Keratinocyte (primary cell): ENCODE results near the gene TBC1D22B.

Experiments used
- CTCF ChIP-seq, 3 experiments: IDR thresholded peaks in 1 of 3; conservative IDR thresholded peaks in 1 of 3; optimal IDR thresholded peaks in 1 of 3; 2 replicates in 2 of 3; 3 replicates in 1 of 3; pipeline versions ENCODE3 to v1.5.1; 2011; ENCODE audit warnings: low read length in 3 of 3, mild to moderate bottlenecking in 3 of 3, moderate library complexity in 2 of 3, control low read depth in 1 of 3, inconsistent platforms in 1 of 3; ENCODE audit not compliant: insufficient read depth in 2 of 3; ENCODE audit errors: extremely low read depth in 1 of 3
- EZH2 ChIP-seq: IDR thresholded peaks from one replicate; pipeline ENCODE4 v1.6.1; 2012; ENCODE audit warnings: inconsistent platforms, mild to moderate bottlenecking, low read length, moderate library complexity

GRCh38 chr6:37354526-37355384 lies 97.2 kb downstream of the TBC1D22B start:
- TF ChIP-seq CTCF (optimal IDR thresholded peaks at IDR 0.05 in 1 of 3, IDR thresholded peaks at IDR 0.05 in 1 of 3, conservative IDR thresholded peaks at IDR 0.05 in 1 of 3; ENCODE audit: extremely low read depth in 1 of 3, insufficient read depth in 2 of 3, low read length in 3 of 3): no peak
- no peak for TF ChIP-seq EZH2
